Neutrophil (primary cell): Measurements from ENCODE around the gene DSG4.

Experiments used
- H3K27ac ChIP-seq: fragments of 200-600 bp; sonication (generic); 2 replicates; pipeline ENCODE4 v1.5.1; 2016; ENCODE audit warnings: mild to moderate bottlenecking, moderate library complexity
- H3K27me3 ChIP-seq: fragments of 200-600 bp; sonication (generic); 2 replicates; pipeline ENCODE4 v1.6.0; 2016; ENCODE audit warnings: mild to moderate bottlenecking
- H3K36me3 ChIP-seq: fragments of 200-600 bp; sonication (generic); 2 replicates; pipeline ENCODE4 v1.5.1; 2017
- H3K4me1 ChIP-seq, 2 experiments: fragments of 200-600 bp in 1 of 2; sonication (generic) in 1 of 2; 1 replicate in 1 of 2; 2 replicates in 1 of 2; pipeline versions ENCODE4 v1.5.1 to v1.6.1; 2013 to 2016; ENCODE audit warnings: low read depth in 1 of 2, low read length in 1 of 2, mild to moderate bottlenecking in 1 of 2, moderate library complexity in 1 of 2; ENCODE audit not compliant: control insufficient read depth in 1 of 2, insufficient read depth in 1 of 2
- H3K4me3 ChIP-seq, 2 experiments: fragments of 200-600 bp in 1 of 2; sonication (generic) in 1 of 2; 1 replicate in 1 of 2; 2 replicates in 1 of 2; pipeline ENCODE4 v1.5.1; 2013 to 2016; ENCODE audit warnings: low read depth in 1 of 2, low read length in 1 of 2, mild to moderate bottlenecking in 1 of 2, moderate library complexity in 1 of 2
- H3K9me3 ChIP-seq: fragments of 200-600 bp; sonication (generic); 2 replicates; pipeline ENCODE4 v1.5.1; 2016
- CTCF ChIP-seq: fragments of 200-600 bp; sonication (generic); IDR thresholded peaks from 2 replicates; pipeline ENCODE4 v1.5.1; 2016; ENCODE audit warnings: antibody characterized with exemption

DSG4 gene

GRCh38 chr18:31382107-31382506 is 5.5 kb downstream of the DSG4 start:
- peaks cover 14% of the 10 kb centered on the region for H3K27me3 ChIP-seq
- no peak for TF ChIP-seq CTCF
- H3K9me3 ChIP-seq = no peaks in the 10 kb centered on the region

GRCh38 chr18:31386741-31387140 is 10.2 kb downstream of the DSG4 start:
- TF ChIP-seq CTCF = no peak
- no peaks in the 10 kb centered on the region for H3K9me3 ChIP-seq

More at GRCh38 chr18:31382107-31382506, 5.5 kb downstream of the DSG4 start:
- H3K4me3 ChIP-seq = no peak overlapping the region
- no peaks in the 10 kb centered on the region for H3K4me1 ChIP-seq
- H3K36me3 ChIP-seq = no peaks in the 10 kb centered on the region
- H3K27ac ChIP-seq = no peak overlapping the region

GRCh38 chr18:31393286-31393685 is 16.7 kb downstream of the DSG4 start:
- Histone ChIP-seq H3K4me1 (no peaks in the 10 kb centered on the region), H3K36me3 (no peaks in the 10 kb centered on the region), H3K9me3 (no peaks in the 10 kb centered on the region), H3K4me3 (no peak overlapping the region), H3K27ac (no peak overlapping the region), H3K27me3 (no peaks in the 10 kb centered on the region)
- TF ChIP-seq CTCF = no peak

More at GRCh38 chr18:31386741-31387140, 10.2 kb downstream of the DSG4 start:
- no peaks in the 10 kb centered on the region for H3K36me3 ChIP-seq
- peaks cover 14% of the 10 kb centered on the region for H3K27me3 ChIP-seq
- no peak overlapping the region for H3K27ac ChIP-seq
- H3K4me3 ChIP-seq = no peak overlapping the region
- no peaks in the 10 kb centered on the region for H3K4me1 ChIP-seq

- Histone ChIP-seq H3K9me3 (no peaks in the 10 kb centered on the region), H3K36me3 (no peaks in the 10 kb centered on the region), H3K4me3 (no peak overlapping the region), H3K27me3 (no peaks in the 10 kb centered on the region), H3K4me1 (peaks cover 11 to 17% of the 10 kb centered on the region in 2 experiments), H3K27ac (no peak overlapping the region)
- TF ChIP-seq CTCF = no peak
These were observed 20.4 kb downstream of the DSG4 start for GRCh38 chr18:31396796-31397612.

GRCh38 chr18:31398191-31398590 is 21.6 kb downstream of the DSG4 start:
- Histone ChIP-seq H3K27me3 (no peaks in the 10 kb centered on the region), H3K4me3 (no peak overlapping the region), H3K9me3 (no peaks in the 10 kb centered on the region), H3K36me3 (no peaks in the 10 kb centered on the region), H3K4me1 (peaks cover 11 to 17% of the 10 kb centered on the region in 2 experiments), H3K27ac (no peak overlapping the region)
- TF ChIP-seq CTCF = no peak
